H7 (cell line): ENCODE measurements around the gene CREBL2. TPM values are rescaled to one million over a fixed set of nuclear protein-coding genes. Genes with fewer than 3 reads are reported as not detected.
"Not testable (repeated sequence)": the region's sequence is repeated elsewhere in the genome, so short reads cannot be mapped to it uniquely, and the experiment has no call there.

Experiments used
- DNase-seq: peaks from one replicate; pipeline ENCODE4 v3.0.0; 2012
- H3K27me3 ChIP-seq: 2 replicates; pipeline ENCODE4 v1.6.0; 2011; ENCODE audit warnings: mild to moderate bottlenecking, low read length; ENCODE audit not compliant: control insufficient read depth, insufficient read depth
- H3K36me3 ChIP-seq: replicated peaks from 2 replicates; pipeline ENCODE4 v1.5.1; 2011; ENCODE audit warnings: low read length; ENCODE audit not compliant: control insufficient read depth, insufficient read depth
- H3K4me3 ChIP-seq: 2 replicates; pipeline ENCODE4 v1.5.1; 2011; ENCODE audit warnings: low read depth, mild to moderate bottlenecking, control low read depth, low read length, moderate library complexity; ENCODE audit not compliant: insufficient read depth
- total RNA-seq: library from RNA; depleted of rRNA; stranded (reverse); fragments of >200 nt; shearing (Covaris generic); gene quantifications from 2 replicates; pipeline ENCODE4 v1.2.3, GENCODE V29; 2014

CREBL2 gene
- total RNA-seq, 1 experiment from 2014 or later, result 28.1 TPM

GRCh38 chr12:12610711-12611110, 965 bp upstream of the CREBL2 start:
- H3K4me3 ChIP-seq, result 0 out of 2 replicates have a peak overlapping the region, but pooled peaks have one; percentile 6
- H3K36me3 ChIP-seq, result no peaks in the 10 kb centered on the region
- DNase-seq, result no peak
- no peaks in the 10 kb centered on the region for H3K27me3 ChIP-seq

GRCh38 chr12:12612358-12612757, 682 bp downstream of the CREBL2 start:
- H3K4me3 ChIP-seq, result peak overlapping the region; percentile 77
- peak; percentile 75 for DNase-seq
- H3K36me3 ChIP-seq, result no peaks in the 10 kb centered on the region
- H3K27me3 ChIP-seq, result no peaks in the 10 kb centered on the region

- H3K36me3 ChIP-seq, result no peaks in the 10 kb centered on the region
- no peaks in the 10 kb centered on the region for H3K27me3 ChIP-seq
- DNase-seq, result no peak
- H3K4me3 ChIP-seq, result no peak overlapping the region
Measured at GRCh38 chr12:12613344-12613743, 1.7 kb downstream of the CREBL2 start.

GRCh38 chr12:12614342-12614741, 2.7 kb downstream of the CREBL2 start:
- Histone ChIP-seq H3K4me3 (no peak overlapping the region), H3K27me3 (no peaks in the 10 kb centered on the region), H3K36me3 (no peaks in the 10 kb centered on the region)
- DNase-seq, result no peak

GRCh38 chr12:12616512-12617310, 5.0 kb downstream of the CREBL2 start:
- Histone ChIP-seq H3K4me3 (no peak overlapping the region), H3K27me3 (no peaks in the 10 kb centered on the region), H3K36me3 (no peaks in the 10 kb centered on the region)
- no peak for DNase-seq

- not testable (repeated sequence) for H3K36me3 ChIP-seq, H3K4me3 ChIP-seq, DNase-seq, H3K27me3 ChIP-seq
Measured at GRCh38 chr12:12618064-12618463, 6.4 kb downstream of the CREBL2 start.

GRCh38 chr12:12620730-12621315, 9.1 kb downstream of the CREBL2 start:
- H3K36me3 ChIP-seq, result no peaks in the 10 kb centered on the region
- no peak for DNase-seq
- no peaks in the 10 kb centered on the region for H3K27me3 ChIP-seq
- no peak overlapping the region for H3K4me3 ChIP-seq

GRCh38 chr12:12622418-12622817, 10.7 kb downstream of the CREBL2 start:
- no peaks in the 10 kb centered on the region for H3K36me3 ChIP-seq
- H3K4me3 ChIP-seq, result no peak overlapping the region
- no peaks in the 10 kb centered on the region for H3K27me3 ChIP-seq
- no peak for DNase-seq

- Histone ChIP-seq H3K36me3 (no peaks in the 10 kb centered on the region), H3K27me3 (no peaks in the 10 kb centered on the region), H3K4me3 (no peak overlapping the region)
- DNase-seq, result no peak
Measured at GRCh38 chr12:12624498-12624992, 12.9 kb downstream of the CREBL2 start.

GRCh38 chr12:12626471-12626870, 14.8 kb downstream of the CREBL2 start:
- no peak for DNase-seq
- Histone ChIP-seq H3K4me3 (no peak overlapping the region), H3K36me3 (no peaks in the 10 kb centered on the region), H3K27me3 (no peaks in the 10 kb centered on the region)

- no peaks in the 10 kb centered on the region for H3K27me3 ChIP-seq
- no peak overlapping the region for H3K4me3 ChIP-seq
- no peaks in the 10 kb centered on the region for H3K36me3 ChIP-seq
- no peak for DNase-seq
Measured at GRCh38 chr12:12627308-12627827, 15.7 kb downstream of the CREBL2 start.

- Histone ChIP-seq H3K27me3 (no peaks in the 10 kb centered on the region), H3K4me3 (no peak overlapping the region), H3K36me3 (no peaks in the 10 kb centered on the region)
- no peak for DNase-seq
Measured at GRCh38 chr12:12628013-12628412, 16.3 kb downstream of the CREBL2 start.

GRCh38 chr12:12630850-12631249, 19.2 kb downstream of the CREBL2 start:
- DNase-seq, result no peak
- Histone ChIP-seq H3K4me3 (no peak overlapping the region), H3K27me3 (no peaks in the 10 kb centered on the region), H3K36me3 (no peaks in the 10 kb centered on the region)

- H3K4me3 ChIP-seq, result no peak overlapping the region
- no peaks in the 10 kb centered on the region for H3K27me3 ChIP-seq
- no peaks in the 10 kb centered on the region for H3K36me3 ChIP-seq
- no peak for DNase-seq
Measured at GRCh38 chr12:12635651-12636050, 24.0 kb downstream of the CREBL2 start.

- no peak for DNase-seq
- H3K27me3 ChIP-seq, result no peaks in the 10 kb centered on the region
- no peak overlapping the region for H3K4me3 ChIP-seq
- H3K36me3 ChIP-seq, result no peaks in the 10 kb centered on the region
Measured at GRCh38 chr12:12636641-12637040, 25.0 kb downstream of the CREBL2 start.
